ENCODE data around the gene XIRP2.

The XIRP2 gene

DNA sequence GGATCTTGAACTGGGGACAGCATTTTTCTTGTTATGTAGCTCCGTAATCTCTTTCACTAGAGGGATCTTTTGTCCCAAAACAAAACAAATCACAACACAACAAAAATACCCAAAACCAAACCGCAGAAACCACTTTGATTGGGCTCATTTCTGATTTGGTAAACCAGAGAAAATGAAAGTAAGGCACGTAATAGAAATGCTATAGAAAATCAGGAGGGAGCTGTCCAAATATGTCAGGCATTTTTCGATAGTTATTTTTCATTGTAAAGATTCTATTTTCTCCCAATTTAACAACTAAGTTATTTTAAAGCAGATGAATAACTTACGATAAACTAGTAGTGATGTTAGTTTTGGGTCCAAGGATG is 406.5 kb downstream of the XIRP2 start:
- no peak for DNase-seq

DNA sequence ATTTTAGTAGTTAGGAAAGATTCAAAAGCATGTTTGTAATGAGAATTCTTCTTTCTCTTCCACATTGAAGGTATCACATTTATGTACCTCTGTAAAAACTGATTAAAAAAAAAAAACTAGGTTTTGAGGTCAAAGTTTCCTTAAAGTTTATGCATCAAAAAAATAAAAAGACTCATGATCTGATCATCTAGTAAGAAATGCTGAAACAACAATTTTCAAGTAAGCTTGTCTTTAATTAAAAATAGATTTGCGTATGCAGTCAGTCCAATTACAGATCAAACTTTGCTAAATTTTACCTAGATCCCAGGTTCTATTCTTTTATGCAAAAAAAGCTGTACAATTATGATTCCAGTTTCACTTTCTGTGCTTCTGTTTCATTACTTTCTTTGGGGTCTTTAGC is 409.0 kb downstream of the XIRP2 start:
- no peak for DNase-seq

DNA sequence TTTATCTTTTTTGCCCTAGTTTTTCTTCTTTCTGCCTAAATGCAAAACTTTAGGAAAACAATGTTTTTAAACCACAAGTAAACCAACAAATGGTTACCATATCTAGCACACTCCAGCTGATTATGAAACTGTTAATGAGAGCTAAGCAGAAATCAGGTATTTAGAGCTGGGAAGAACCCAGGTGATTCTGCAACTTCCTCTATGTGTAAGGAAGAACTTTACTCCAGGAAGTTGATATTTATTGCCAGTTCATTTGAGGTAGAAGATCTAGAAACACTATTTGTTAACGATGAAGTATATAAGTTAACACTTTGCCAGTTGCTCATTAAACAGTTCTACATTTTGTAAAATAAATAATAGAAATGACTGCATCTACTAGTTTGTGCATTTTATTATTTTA is 409.7 kb downstream of the XIRP2 start:
- no peak for DNase-seq
